T-helper 22 cell (primary cell): ENCODE measurements around the gene NCOA1.
"Not testable (repeated sequence)": the region's sequence is repeated elsewhere in the genome, so short reads cannot be mapped to it uniquely, and the experiment has no call there.

ENCODE experiments used
- DNase-seq: peaks from one replicate; pipeline ENCODE4 v3.0.0-alpha.2; 2020; ENCODE audit warnings: low read depth

The NCOA1 gene

DNA sequence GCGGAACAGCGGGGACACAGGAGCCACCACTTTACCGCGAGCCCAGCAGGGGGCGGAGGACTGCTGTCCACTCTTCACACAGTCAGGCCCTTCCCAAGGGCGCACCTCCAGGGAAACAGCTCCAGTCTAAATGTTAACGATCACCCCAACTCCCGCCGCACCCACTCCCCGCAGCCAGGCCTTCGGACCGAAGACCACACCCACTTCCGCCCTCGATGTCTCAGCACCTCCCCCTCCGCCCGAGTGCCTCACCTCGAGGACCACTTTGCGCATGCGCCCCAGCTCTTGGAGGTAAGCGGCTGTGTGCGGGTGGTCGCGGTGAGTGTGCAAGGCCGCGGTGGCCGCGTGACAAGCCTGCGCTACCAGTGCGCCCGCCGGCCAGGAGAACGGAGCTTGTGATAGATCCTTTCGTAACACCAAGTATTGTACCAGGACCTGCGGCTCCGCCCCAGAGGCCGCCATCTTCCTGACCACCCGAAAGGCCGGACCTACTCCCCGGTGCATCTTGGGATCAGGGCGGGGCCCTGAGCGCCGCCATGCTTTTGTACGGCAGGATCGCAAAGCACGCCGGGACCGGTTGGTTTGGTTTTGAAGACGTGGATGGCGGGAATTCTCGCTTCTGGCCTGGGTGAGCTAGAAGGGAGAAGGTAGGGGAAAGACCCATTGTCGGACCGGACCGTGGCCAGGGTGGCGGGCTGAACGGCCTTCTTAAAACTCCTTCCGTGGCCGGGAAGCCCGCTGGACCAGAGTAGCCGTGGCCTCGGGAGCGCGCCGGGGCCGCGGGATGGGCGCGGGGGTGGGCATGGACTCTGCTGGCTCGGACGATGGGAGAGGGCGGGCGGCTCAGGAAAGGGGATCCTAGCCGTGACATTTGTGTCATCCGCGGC lies 302.1 kb downstream of the NCOA1 start, which contains the start of the genes CENPO and PTRHD1:
Gene CENPO (plus strand): TSS at position 552 of the 887 bp plus-strand sequence. CDS start 495 bp downstream, outside the sequence.
Gene PTRHD1 (minus strand): TSS at position 518 of the 887 bp plus-strand sequence. CDS start 14 bp downstream, at position 504.
- peak; percentile 92 for DNase-seq

GRCh38 chr2:24793761-24794435 lies 302.8 kb downstream of the NCOA1 start:
- DNase-seq = no peak

GRCh38 chr2:24797644-24798043 lies 306.6 kb downstream of the NCOA1 start:
- no peak for DNase-seq

DNA sequence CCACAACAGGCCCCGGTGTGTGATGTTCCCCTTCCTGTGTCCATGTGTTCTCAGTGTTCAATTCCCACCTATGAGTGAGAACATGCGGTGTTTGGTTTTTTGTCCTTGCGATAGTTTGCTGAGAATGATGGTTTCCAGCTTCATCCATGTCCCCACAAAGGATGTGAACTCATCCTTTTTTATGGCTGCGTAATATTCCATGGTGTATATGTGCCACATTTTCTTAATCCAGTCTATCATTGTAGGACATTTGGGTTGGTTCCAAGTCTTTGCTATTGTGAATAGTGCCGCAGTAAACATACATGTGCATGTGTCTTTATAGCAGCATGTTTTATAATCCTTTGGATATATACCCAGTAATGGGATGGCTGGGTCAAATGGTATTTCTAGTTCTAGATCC lies 309.4 kb downstream of the NCOA1 start:
- DNase-seq = not testable (repeated sequence)

GRCh38 chr2:24805811-24806660 lies 315.0 kb downstream of the NCOA1 start:
- not testable (repeated sequence) for DNase-seq

- no peak for DNase-seq
Measured at GRCh38 chr2:24806661-24807036, 315.6 kb downstream of the NCOA1 start.

- DNase-seq = no peak
Measured at GRCh38 chr2:24809316-24810007, 318.4 kb downstream of the NCOA1 start.

GRCh38 chr2:24813691-24814137 lies 322.7 kb downstream of the NCOA1 start:
- no peak for DNase-seq

DNA sequence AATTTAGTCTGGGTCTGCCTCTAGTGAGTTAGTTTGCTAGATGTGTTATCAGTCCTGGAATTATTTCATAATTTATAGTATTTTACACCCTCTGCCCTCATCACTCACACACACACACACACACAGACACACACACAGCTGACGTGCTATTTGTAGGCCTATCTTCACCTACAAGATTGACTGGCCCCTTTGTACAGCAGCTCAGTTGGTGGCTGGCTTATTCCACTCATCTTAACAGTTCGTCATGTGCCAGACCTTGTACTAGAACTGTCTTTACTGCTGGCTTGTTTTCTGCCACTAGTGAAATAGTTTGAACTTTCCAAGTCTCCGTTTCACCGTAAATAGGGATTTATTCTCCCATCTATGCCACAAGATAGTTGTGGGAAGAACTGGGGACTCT lies 323.5 kb downstream of the NCOA1 start:
- no peak for DNase-seq

DNA sequence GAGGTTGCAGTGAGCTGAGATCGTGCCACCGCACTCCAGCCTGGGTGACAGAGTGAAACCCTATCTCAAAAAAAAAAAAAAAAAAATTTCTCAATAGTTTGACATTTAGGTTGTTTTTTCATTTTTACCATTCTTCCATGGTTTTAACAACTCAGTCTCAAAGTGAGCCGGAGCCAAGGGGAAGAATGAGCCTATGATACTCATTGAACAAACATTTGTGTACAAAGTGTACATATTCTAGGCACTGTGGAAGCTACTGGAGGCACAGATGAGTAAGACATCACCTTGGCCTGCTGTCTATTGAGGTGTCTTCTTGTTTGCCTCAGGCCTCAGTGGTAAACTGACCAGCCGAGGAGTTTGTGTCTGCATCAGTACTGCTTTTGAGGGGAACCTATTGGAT lies 324.1 kb downstream of the NCOA1 start:
- no peak for DNase-seq

DNA sequence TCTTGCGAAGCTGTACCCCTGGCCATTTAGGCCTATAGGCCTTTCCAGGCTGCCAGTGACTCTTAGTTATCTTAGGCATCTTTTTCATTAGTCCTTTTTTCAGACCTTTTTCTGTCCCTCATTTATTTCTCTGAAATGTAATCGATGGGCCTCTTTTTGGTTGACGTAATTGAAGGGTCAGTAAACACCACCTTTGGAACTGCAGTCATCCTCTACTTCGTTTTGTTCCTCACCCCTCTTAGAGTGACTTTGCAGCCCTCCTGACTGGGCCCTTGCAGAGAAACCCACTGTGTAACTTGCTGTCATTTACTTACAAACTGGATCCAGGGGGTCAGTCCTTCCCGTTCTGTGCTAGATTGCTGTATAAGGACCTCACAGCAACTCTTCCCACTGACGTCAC lies 325.4 kb downstream of the NCOA1 start:
- DNase-seq = no peak

DNA sequence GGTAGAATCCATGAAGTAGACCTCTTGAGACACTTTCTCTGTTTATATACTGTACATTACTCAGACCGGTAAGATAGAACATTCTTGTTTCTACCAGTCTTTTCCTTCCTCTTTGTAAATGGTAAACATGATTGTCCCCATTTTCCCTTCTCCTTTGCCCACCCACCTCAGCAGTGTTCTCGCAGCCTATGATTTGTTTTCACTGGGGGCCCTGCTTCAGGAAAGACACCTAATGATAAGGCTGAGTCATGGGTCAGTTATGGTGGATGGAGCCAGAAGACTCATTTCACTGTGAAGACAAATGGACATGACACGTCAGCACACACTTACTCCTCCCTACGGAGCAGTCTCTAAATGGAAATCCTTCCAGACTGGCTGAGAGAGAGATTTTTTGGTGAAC lies 325.8 kb downstream of the NCOA1 start:
- DNase-seq = no peak

DNA sequence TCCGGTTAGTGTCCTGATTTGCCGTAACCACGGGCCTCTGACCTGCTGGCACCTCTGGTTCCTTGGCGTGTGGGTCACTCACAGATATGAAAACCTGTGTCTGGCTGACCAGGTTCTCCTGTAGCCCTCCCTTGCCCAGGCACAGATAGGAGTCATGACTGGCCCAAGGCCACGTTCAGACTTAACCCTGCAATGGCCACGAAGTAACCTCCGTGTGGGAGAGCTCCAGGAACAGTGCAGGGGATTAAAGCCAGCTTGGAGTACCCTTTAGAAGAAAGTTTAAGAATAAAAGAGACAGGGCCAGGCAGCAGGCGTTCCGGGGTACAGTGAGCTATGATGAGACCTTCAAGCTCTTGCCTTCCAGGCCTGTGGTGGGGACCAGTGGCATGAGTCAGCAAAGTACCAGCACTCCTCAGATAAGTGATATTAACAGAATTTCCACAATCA lies 327.7 kb downstream of the NCOA1 start:
- no peak for DNase-seq

DNA sequence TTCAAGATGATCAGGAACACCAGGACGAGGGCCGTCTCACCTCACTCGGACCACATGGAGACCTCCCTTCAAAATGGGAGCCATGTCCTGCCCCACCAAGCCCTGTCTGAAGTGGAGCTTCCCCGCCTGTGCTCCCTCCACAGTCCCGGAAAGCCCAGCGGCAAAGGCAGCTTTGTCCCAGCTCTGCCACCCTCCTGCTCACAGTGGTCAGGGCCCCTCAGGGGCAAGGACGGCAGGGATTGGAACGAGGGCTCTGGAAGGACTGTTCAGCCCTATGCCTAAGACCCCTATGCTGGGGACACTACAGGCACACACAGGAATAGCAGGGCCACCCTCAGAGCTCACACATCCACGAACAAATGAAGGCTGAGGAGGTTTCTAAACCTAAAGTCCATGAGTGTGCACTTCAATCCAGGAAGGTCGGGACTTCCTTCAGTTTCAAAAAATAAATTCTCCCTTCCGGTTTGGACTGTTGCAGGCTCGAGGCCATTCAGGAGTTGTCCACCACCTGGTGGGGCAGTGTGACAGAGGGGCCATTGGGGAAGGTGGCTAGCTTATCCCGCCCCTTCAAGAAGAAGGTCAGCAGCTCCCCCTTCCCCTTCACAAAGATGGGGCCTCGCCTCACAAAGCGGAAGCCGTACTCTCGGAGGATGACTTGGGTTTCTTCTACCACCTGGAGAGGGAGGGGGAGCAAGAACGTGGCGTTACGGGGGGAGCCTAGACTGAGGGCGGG lies 328.6 kb downstream of the NCOA1 start:
- DNase-seq = no peak

DNA sequence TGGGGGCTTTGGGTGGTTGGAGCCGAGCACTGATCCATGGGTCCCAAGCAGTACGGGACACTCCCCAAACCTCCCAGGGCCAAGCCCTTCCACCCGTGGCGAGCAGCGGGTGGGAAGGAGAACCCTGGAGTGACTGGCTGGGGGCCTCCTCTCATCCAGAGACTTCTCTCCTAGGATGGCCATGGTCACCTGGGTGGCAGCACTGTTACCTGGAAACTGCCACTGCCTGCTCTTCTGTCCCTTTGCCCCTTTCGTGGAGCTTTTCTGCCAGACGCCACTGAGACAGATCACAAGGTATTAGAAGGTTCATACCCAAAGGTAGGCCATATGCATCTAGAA lies 329.1 kb downstream of the NCOA1 start:
- DNase-seq = no peak
